Astrocyte of the cerebellum (primary cell): ENCODE data around the gene PPM1H.

Source experiments
- DNase-seq: peaks from one replicate; pipeline ENCODE4 v3.0.0-alpha.2; 2011; ENCODE audit warnings: low read depth
- H3K4me3 ChIP-seq: 2 replicates; pipeline ENCODE4 v1.5.1; 2011; ENCODE audit warnings: mild to moderate bottlenecking, low read depth, low read length, moderate library complexity
- CTCF ChIP-seq: IDR thresholded peaks from 2 replicates; pipeline ENCODE4 v1.5.1; 2012; ENCODE audit warnings: low read length, low read depth, moderate library complexity, mild to moderate bottlenecking; ENCODE audit errors: missing control alignments
- in situ Hi-C: cut with HindIII; loops from 2 replicates; pipeline ENCODE4 v1.10.0; 2017; ENCODE audit warnings: low sequenced_read_pairs

PPM1H gene

GRCh38 chr12:62606654-62607053 lies 328.3 kb downstream of the PPM1H start:
- H3K4me3 ChIP-seq: no peak overlapping the region
- DNase-seq: no peak
- TF ChIP-seq CTCF: no peak
- in situ Hi-C loops: loop anchor here (10.0 to 25.0 kb wide), 3 partner anchors 98 to 456 kb away; no protein-coding TSS in a partner anchor

- TF ChIP-seq CTCF: no peak
- no peak for DNase-seq
- in situ Hi-C loops: loop anchor here (10.0 to 25.0 kb wide), 3 partner anchors 99 to 456 kb away; no protein-coding TSS in a partner anchor
- H3K4me3 ChIP-seq: peak overlapping the region; percentile 81
Observed at GRCh38 chr12:62605981-62606380, 329.0 kb downstream of the PPM1H start.

- peak overlapping the region; percentile 81 for H3K4me3 ChIP-seq
- no peak for TF ChIP-seq CTCF
- no peak for DNase-seq
- in situ Hi-C loops: loop anchor here (10.0 to 25.0 kb wide), 3 partner anchors 100 to 457 kb away; no protein-coding TSS in a partner anchor
Observed at GRCh38 chr12:62604871-62605270, 330.1 kb downstream of the PPM1H start.

- in situ Hi-C loops: loop anchor here (10.0 to 25.0 kb wide), 3 partner anchors 100 to 458 kb away; no protein-coding TSS in a partner anchor
- TF ChIP-seq CTCF: no peak
- DNase-seq: no peak
- H3K4me3 ChIP-seq: peak overlapping the region; percentile 81
Observed at GRCh38 chr12:62604373-62604772, 330.6 kb downstream of the PPM1H start.

GRCh38 chr12:62603811-62604098 lies 331.2 kb downstream of the PPM1H start:
- in situ Hi-C loops: loop anchor here (10.0 to 25.0 kb wide), 3 partner anchors 101 to 459 kb away; no protein-coding TSS in a partner anchor
- H3K4me3 ChIP-seq: peak overlapping the region; percentile 81
- no peak for TF ChIP-seq CTCF
- DNase-seq: no peak

GRCh38 chr12:62603061-62603810 lies 331.7 kb downstream of the PPM1H start:
- peak overlapping the region; percentile 81 for H3K4me3 ChIP-seq
- in situ Hi-C loops: loop anchor here (10.0 to 25.0 kb wide), 3 partner anchors 102 to 459 kb away; no protein-coding TSS in a partner anchor
- DNase-seq: peak; percentile 77
- TF ChIP-seq CTCF: peak; percentile 51
